Mesenchymal stem cell (in vitro differentiated cells and primary cell): ENCODE results near the gene HORMAD2.

Source experiments
- DNase-seq: peaks from one replicate; pipeline ENCODE4 v3.0.0-alpha.2; 2013
- H2AFZ ChIP-seq: one replicate; pipeline ENCODE4 v1.6.1; 2013; ENCODE audit warnings: low read depth, mild to moderate bottlenecking, control low read depth, inconsistent platforms, low read length, moderate library complexity
- H2AK5ac ChIP-seq: 2 replicates; pipeline ENCODE4 v1.6.1; 2013; ENCODE audit warnings: low read length, moderate library complexity, mild to moderate bottlenecking, inconsistent platforms; ENCODE audit not compliant: severe bottlenecking
- H2BK120ac ChIP-seq: one replicate; pipeline ENCODE4 v1.6.1; 2013; ENCODE audit warnings: low read depth, mild to moderate bottlenecking, inconsistent platforms, low read length, moderate library complexity
- H2BK12ac ChIP-seq, 2 experiments: one replicate each; pipeline ENCODE4 v1.6.1; 2013; ENCODE audit warnings: inconsistent platforms in 2 of 2, low read length in 2 of 2, mild to moderate bottlenecking in 2 of 2, moderate library complexity in 2 of 2, control low read depth in 1 of 2
- H2BK15ac ChIP-seq: one replicate; pipeline ENCODE4 v1.6.1; 2013; ENCODE audit warnings: mild to moderate bottlenecking, low read depth, inconsistent platforms; ENCODE audit not compliant: poor library complexity, severe bottlenecking
- H2BK5ac ChIP-seq: 2 replicates; pipeline ENCODE4 v1.6.1; 2013; ENCODE audit warnings: low read depth, mild to moderate bottlenecking, low read length, control low read depth, inconsistent platforms; ENCODE audit not compliant: poor library complexity, severe bottlenecking
- H3K14ac ChIP-seq, 2 experiments: one replicate each; pipeline ENCODE4 v1.6.1; 2013; ENCODE audit warnings: inconsistent platforms in 2 of 2, low read length in 2 of 2, control low read depth in 1 of 2, mild to moderate bottlenecking in 1 of 2, moderate library complexity in 1 of 2
- H3K18ac ChIP-seq, 2 experiments: one replicate each; pipeline ENCODE4 v1.6.1; 2013; ENCODE audit warnings: inconsistent platforms in 2 of 2, low read length in 2 of 2, control low read depth in 1 of 2, low read depth in 1 of 2, mild to moderate bottlenecking in 1 of 2
- H3K23ac ChIP-seq, 2 experiments: one replicate each; pipeline ENCODE4 v1.6.1; 2013; ENCODE audit warnings: inconsistent platforms in 2 of 2, low read length in 2 of 2, mild to moderate bottlenecking in 2 of 2, moderate library complexity in 2 of 2, control low read depth in 1 of 2
- H3K27ac ChIP-seq: 2 replicates; pipeline ENCODE4 v1.5.1; 2013; ENCODE audit warnings: mild to moderate bottlenecking, moderate library complexity, low read length, control low read depth, inconsistent platforms; ENCODE audit not compliant: poor library complexity, severe bottlenecking
- H3K27me3 ChIP-seq, 2 experiments: 2 replicates each; pipeline versions ENCODE4 v1.6.1 to v1.7.0; 2013; ENCODE audit warnings: low read length in 2 of 2, mild to moderate bottlenecking in 2 of 2, moderate library complexity in 2 of 2, control low read depth in 1 of 2, inconsistent platforms in 1 of 2; ENCODE audit not compliant: control insufficient read depth in 1 of 2, insufficient read depth in 1 of 2
- H3K36me3 ChIP-seq, 2 experiments: 2 replicates each; pipeline versions ENCODE4 v1.6.1 to v1.7.0; 2013; ENCODE audit warnings: low read length in 2 of 2, control low read depth in 1 of 2, inconsistent platforms in 1 of 2, low read depth in 1 of 2, mild to moderate bottlenecking in 1 of 2; ENCODE audit not compliant: insufficient read depth in 2 of 2, control insufficient read depth in 1 of 2
- H3K4ac ChIP-seq, 2 experiments: one replicate each; pipeline ENCODE4 v1.6.1; 2013; ENCODE audit warnings: inconsistent platforms in 2 of 2, low read length in 2 of 2, mild to moderate bottlenecking in 2 of 2, moderate library complexity in 2 of 2, control low read depth in 1 of 2, low read depth in 1 of 2
- H3K4me1 ChIP-seq: 2 replicates; pipeline ENCODE4 v1.6.1; 2013; ENCODE audit warnings: low read depth, low read length, control low read depth; ENCODE audit not compliant: control insufficient read depth, insufficient read depth
- H3K4me2 ChIP-seq: 2 replicates; pipeline ENCODE4 v1.6.1; 2013; ENCODE audit warnings: low read length, mild to moderate bottlenecking, inconsistent platforms; ENCODE audit not compliant: poor library complexity, severe bottlenecking
- H3K4me3 ChIP-seq, 2 experiments: 2 replicates each; pipeline versions ENCODE4 v1.5.1 to v1.7.0; 2013; ENCODE audit warnings: low read length in 2 of 2, mild to moderate bottlenecking in 2 of 2, control low read depth in 1 of 2, low read depth in 1 of 2; ENCODE audit not compliant: insufficient read depth in 1 of 2
- H3K79me1 ChIP-seq: replicated peaks from 2 replicates; pipeline ENCODE4 v1.6.1; 2013; ENCODE audit warnings: mild to moderate bottlenecking, control low read depth, low read length, inconsistent platforms; ENCODE audit not compliant: poor library complexity, severe bottlenecking
- H3K9ac ChIP-seq: 2 replicates; pipeline ENCODE4 v1.7.0; 2013; ENCODE audit warnings: mild to moderate bottlenecking, low read length, moderate library complexity
- H3K9me3 ChIP-seq: 2 replicates; pipeline ENCODE4 v1.7.0; 2013; ENCODE audit warnings: mild to moderate bottlenecking, low read length; ENCODE audit not compliant: control insufficient read depth
- H4K8ac ChIP-seq: one replicate; pipeline ENCODE4 v1.6.1; 2013; ENCODE audit warnings: inconsistent platforms, mild to moderate bottlenecking, low read length, moderate library complexity
- H4K91ac ChIP-seq: one replicate; pipeline ENCODE4 v1.6.1; 2013; ENCODE audit warnings: mild to moderate bottlenecking, low read length, inconsistent platforms
- WGBS: methylation state at CpG from one replicate; pipeline ENCODE4 v1.1.7; 2013; ENCODE audit warnings: mixed read lengths; 5-methylcytosine and 5-hydroxymethylcytosine counted together

Gene HORMAD2

DNA sequence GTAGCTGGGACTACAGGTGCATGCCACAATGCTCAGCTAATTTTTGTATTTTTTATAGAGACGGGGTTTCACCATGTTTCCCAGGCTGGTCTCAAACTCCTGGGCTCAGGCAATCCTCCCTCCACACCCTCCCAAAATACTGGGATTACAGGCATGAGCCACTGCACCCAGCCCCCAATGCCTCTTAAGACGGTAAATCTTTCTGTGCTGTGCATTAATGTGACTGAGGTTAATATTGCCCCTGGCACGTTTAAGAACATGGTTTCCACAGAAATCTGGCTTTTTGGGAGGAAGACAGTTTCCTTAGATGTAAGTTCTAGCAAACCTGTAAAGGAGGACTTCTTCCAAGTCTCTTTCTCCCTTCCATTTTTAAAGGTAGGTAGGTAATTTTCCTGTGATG, 6.1 kb upstream of the HORMAD2 start:
- 93% methylated on average over 3 of the region's 3 CpGs for WGBS
- H3K4me2 ChIP-seq = no peak overlapping the region
- no peak overlapping the region for H2BK120ac ChIP-seq
- H3K27ac ChIP-seq = no peak overlapping the region
- H3K4ac ChIP-seq = no peak overlapping the region
- peaks cover 12 to 25% of the 10 kb centered on the region in 2 experiments for H3K27me3 ChIP-seq
- H3K4me3 ChIP-seq = no peak overlapping the region
- H2AFZ ChIP-seq = no peak overlapping the region
- H4K8ac ChIP-seq = no peak overlapping the region
- no peak overlapping the region for H3K9ac ChIP-seq
- no peak overlapping the region for H3K14ac ChIP-seq
- H3K79me1 ChIP-seq = no peaks in the 10 kb centered on the region
- H4K91ac ChIP-seq = no peak overlapping the region
- H2BK15ac ChIP-seq = no peak overlapping the region
- no peaks in the 10 kb centered on the region for H3K36me3 ChIP-seq
- H3K9me3 ChIP-seq = no peaks in the 10 kb centered on the region
- DNase-seq = no peak
- no peaks in the 10 kb centered on the region for H3K4me1 ChIP-seq
- H2AK5ac ChIP-seq = no peak overlapping the region
- H2BK12ac ChIP-seq = no peak overlapping the region
- no peak overlapping the region for H3K23ac ChIP-seq
- no peak overlapping the region for H2BK5ac ChIP-seq
- no peak overlapping the region for H3K18ac ChIP-seq

DNA sequence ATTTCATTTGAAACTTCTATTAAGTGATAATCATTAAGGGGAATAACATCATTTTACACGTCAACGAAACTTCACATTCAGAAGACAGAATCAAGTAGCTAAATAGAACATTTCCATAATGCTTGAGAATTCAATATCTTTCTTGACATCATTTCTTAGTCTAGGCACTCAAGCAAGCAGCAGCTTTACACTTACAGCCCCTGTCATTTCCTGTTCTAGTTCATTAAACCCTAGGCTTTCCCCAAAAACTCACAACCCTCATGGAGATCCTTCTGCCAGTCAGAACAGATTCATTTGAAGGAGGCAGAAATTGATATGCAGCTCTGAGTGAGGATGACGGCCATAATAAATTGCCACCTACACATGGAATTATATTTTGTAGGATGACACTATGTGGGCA, 5.3 kb upstream of the HORMAD2 start:
- Histone ChIP-seq H3K79me1 (no peaks in the 10 kb centered on the region), H2BK5ac (no peak overlapping the region), H4K91ac (no peak overlapping the region), H3K23ac (no peak overlapping the region), H2BK120ac (no peak overlapping the region), H2BK15ac (no peak overlapping the region), H3K9me3 (no peaks in the 10 kb centered on the region), H3K36me3 (no peaks in the 10 kb centered on the region), H3K18ac (no peak overlapping the region), H2AFZ (no peak overlapping the region), H3K4me1 (peaks cover 2% of the 10 kb centered on the region), H3K14ac (no peak overlapping the region), H4K8ac (no peak overlapping the region), H3K27ac (no peak overlapping the region), H3K9ac (no peak overlapping the region), H3K4ac (no peak overlapping the region), H3K4me2 (no peak overlapping the region), H3K4me3 (no peak overlapping the region), H3K27me3 (peaks cover 12 to 25% of the 10 kb centered on the region in 2 experiments), H2BK12ac (no peak overlapping the region), H2AK5ac (no peak overlapping the region)
- DNase-seq = no peak
- 100% methylated on average over 3 of the region's 3 CpGs for WGBS

DNA sequence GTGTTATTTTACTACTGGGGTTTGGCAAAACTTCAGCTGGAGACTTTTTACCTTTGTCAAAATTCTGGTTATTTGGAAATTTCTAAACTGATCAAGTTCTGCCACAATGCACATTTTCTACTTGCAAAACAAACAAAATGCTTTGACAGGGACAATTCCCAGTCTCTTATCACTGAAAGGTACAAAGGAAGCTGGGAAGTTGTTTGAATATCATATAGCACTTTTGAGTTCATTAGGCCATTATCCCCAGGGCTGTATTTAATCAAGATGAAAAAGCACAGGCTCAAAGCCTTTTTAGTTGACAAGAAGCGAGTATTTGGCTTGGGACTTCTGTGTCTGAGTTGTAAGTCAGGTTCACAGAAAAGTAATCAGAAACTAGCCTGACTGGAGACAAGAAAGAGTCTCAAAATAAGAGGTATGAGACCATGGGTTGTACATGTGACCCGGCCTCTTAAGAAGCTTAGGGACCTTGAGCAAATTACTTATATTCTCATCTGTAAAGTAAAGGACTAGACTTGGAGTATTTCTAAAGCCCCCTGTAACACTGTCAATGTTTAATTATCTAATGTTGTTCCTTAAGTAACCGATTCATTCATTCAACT, 2.9 kb upstream of the HORMAD2 start:
- no peak overlapping the region for H4K91ac ChIP-seq
- no peak for DNase-seq
- no peak overlapping the region for H3K9ac ChIP-seq
- H3K79me1 ChIP-seq = no peaks in the 10 kb centered on the region
- H3K23ac ChIP-seq = no peak overlapping the region
- H3K18ac ChIP-seq = no peak overlapping the region
- no peaks in the 10 kb centered on the region for H3K36me3 ChIP-seq
- H2BK120ac ChIP-seq = no peak overlapping the region
- no peak overlapping the region for H2AFZ ChIP-seq
- H3K27ac ChIP-seq = no peak overlapping the region
- 59% methylated on average over 1 of the region's 3 CpGs for WGBS
- no peaks in the 10 kb centered on the region for H3K9me3 ChIP-seq
- H3K4ac ChIP-seq = no peak overlapping the region
- H3K4me3 ChIP-seq = no peak overlapping the region
- no peak overlapping the region for H2BK5ac ChIP-seq
- H2BK12ac ChIP-seq = no peak overlapping the region
- H3K4me2 ChIP-seq = no peak overlapping the region
- no peak overlapping the region for H2BK15ac ChIP-seq
- peaks cover 12 to 25% of the 10 kb centered on the region in 2 experiments for H3K27me3 ChIP-seq
- H3K4me1 ChIP-seq = peaks cover 3% of the 10 kb centered on the region
- H4K8ac ChIP-seq = no peak overlapping the region
- H2AK5ac ChIP-seq = no peak overlapping the region
- no peak overlapping the region for H3K14ac ChIP-seq

DNA sequence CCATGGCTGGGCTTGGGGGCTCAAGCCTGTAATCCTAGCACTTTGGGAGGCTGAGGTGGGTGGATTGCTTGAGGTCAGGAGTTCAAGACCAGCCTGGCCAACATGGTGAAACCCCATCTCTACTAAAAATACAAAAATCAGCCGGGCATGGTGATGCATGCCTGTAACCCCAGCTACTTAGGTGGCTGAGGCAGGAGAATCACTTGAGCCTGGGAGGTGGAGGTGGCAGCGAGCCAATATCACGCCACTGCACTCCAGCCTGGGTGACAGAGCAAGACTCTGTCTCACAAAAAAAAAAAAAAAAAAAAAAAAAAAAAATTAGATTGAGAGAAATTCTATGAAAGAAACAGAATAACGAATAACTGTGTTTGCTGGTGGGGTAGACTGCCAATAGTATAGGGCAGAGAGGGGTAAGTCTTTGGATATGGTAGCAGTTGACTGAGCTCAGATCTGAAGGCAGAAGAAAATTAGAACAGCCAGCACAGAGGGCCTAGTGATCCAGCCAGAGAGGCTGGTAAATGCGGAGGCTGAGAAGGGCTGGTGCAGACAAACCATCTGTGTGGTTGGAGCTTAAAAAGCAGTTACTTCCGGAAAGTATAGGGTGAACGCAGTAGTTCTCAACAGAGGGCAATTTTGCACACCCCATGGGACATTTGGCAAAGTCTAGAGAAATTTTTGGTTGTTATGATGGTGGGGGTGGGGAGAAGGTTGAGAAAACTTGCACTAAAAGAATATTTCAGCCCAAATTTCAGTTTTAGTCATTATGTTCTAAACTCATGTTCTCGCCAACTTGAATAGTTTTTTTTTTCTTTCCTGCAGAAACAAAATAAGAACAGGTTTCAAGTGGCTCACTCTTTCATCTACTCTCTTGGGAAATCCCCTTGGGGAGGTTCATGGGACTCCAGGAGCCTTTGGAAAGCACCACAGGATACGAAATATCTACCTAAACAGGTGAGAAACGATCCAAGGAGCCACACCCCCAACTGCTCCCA, 1.6 kb upstream of the HORMAD2 start:
- Histone ChIP-seq H3K36me3 (no peaks in the 10 kb centered on the region), H2AK5ac (no peak overlapping the region), H3K4me2 (no peak overlapping the region), H2BK120ac (no peak overlapping the region), H3K23ac (no peak overlapping the region), H3K9ac (no peak overlapping the region), H3K27me3 (peaks cover 12 to 25% of the 10 kb centered on the region in 2 experiments), H4K91ac (no peak overlapping the region), H2AFZ (no peak overlapping the region), H3K4me3 (no peak overlapping the region), H4K8ac (no peak overlapping the region), H3K18ac (no peak overlapping the region), H3K27ac (no peak overlapping the region), H3K4me1 (peaks cover 3% of the 10 kb centered on the region), H2BK12ac (no peak overlapping the region), H3K9me3 (no peaks in the 10 kb centered on the region), H3K79me1 (no peaks in the 10 kb centered on the region), H2BK15ac (no peak overlapping the region), H2BK5ac (no peak overlapping the region), H3K14ac (no peak overlapping the region), H3K4ac (no peak overlapping the region)
- DNase-seq = no peak
- WGBS = 96% methylated on average over 7 of the region's 10 CpGs
